Neural cell (in vitro differentiated cells): ENCODE results near the gene AFF3. TPM values are rescaled to one million over a fixed set of nuclear protein-coding genes. Genes with fewer than 3 reads are reported as not detected.
"Not testable (repeated sequence)": the region's sequence is repeated elsewhere in the genome, so short reads cannot be mapped to it uniquely, and the experiment has no call there.

Experiments used
- H2AFZ ChIP-seq: fragments of 200-600, 300-800 bp; sonication (generic), shearing (Covaris generic); 2 replicates; pipeline ENCODE4 v1.6.0; 2014; ENCODE audit warnings: low read depth, mild to moderate bottlenecking, antibody characterized with exemption, low read length, moderate library complexity
- H3F3A ChIP-seq: fragments of 200-600 bp; shearing (Covaris generic); 2 replicates; pipeline ENCODE4 v1.6.1; 2016; ENCODE audit warnings: mild to moderate bottlenecking, moderate library complexity, mixed read lengths, antibody characterized with exemption, low read length; ENCODE audit not compliant: insufficient read depth, poor library complexity, severe bottlenecking
- H3K27ac ChIP-seq: fragments of 200-600, 300-800 bp; sonication (generic), shearing (Covaris generic); 2 replicates; pipeline ENCODE4 v1.5.1; 2014; ENCODE audit warnings: mild to moderate bottlenecking, low read length, moderate library complexity
- H3K27me3 ChIP-seq: fragments of 300-800, 200-600 bp; sonication (generic), shearing (Covaris generic); 2 replicates; pipeline ENCODE4 v1.6.0; 2014; ENCODE audit warnings: mild to moderate bottlenecking, low read depth, low read length, moderate library complexity; ENCODE audit not compliant: insufficient read depth
- H3K36me3 ChIP-seq: fragments of 300-800, 200-600 bp; sonication (generic), shearing (Covaris generic); 2 replicates; pipeline ENCODE4 v1.5.1; 2014; ENCODE audit warnings: mild to moderate bottlenecking, antibody characterized with exemption, low read length, moderate library complexity; ENCODE audit not compliant: insufficient read depth
- H3K4me2 ChIP-seq: fragments of 300-800, 200-600 bp; sonication (generic), shearing (Covaris generic); 2 replicates; pipeline ENCODE4 v1.6.0; 2014; ENCODE audit warnings: mild to moderate bottlenecking, low read length
- H3K4me3 ChIP-seq: fragments of 300-800, 200-600 bp; sonication (generic), shearing (Covaris generic); 2 replicates; pipeline ENCODE4 v1.5.1; 2014; ENCODE audit warnings: mild to moderate bottlenecking, low read length, moderate library complexity
- H3K79me2 ChIP-seq: fragments of 200-600 bp; shearing (Covaris generic); replicated peaks from 2 replicates; pipeline ENCODE4 v1.6.0; 2014; ENCODE audit warnings: mild to moderate bottlenecking, low read length, moderate library complexity; ENCODE audit not compliant: insufficient read depth
- H3K9ac ChIP-seq: fragments of 300-800, 200-600 bp; sonication (generic), shearing (Covaris generic); 2 replicates; pipeline ENCODE4 v1.6.1; 2016; ENCODE audit warnings: mild to moderate bottlenecking, low read length, mixed read lengths
- H3K9me2 ChIP-seq: fragments of 200-600 bp; shearing (Covaris generic); 2 replicates; pipeline ENCODE4 v1.6.1; 2016; ENCODE audit warnings: mild to moderate bottlenecking, low read length, mixed read lengths; ENCODE audit not compliant: insufficient read depth
- H3K9me3 ChIP-seq: fragments of 200-600, 300-800 bp; sonication (generic), shearing (Covaris generic); 2 replicates; pipeline ENCODE4 v1.6.1; 2016; ENCODE audit warnings: mild to moderate bottlenecking, mixed run types, low read length, moderate library complexity, mixed read lengths
- H4K20me1 ChIP-seq: fragments of 200-600 bp; shearing (Covaris generic); 2 replicates; pipeline ENCODE4 v1.6.1; 2016; ENCODE audit warnings: mild to moderate bottlenecking, mixed run types; ENCODE audit not compliant: insufficient read depth
- CTCF ChIP-seq: fragments of 450-650 bp; IDR thresholded peaks from 2 replicates; pipeline ENCODE4 v1.5.1; 2014; ENCODE audit warnings: antibody characterized with exemption, mild to moderate bottlenecking, moderate library complexity; ENCODE audit not compliant: poor library complexity, severe bottlenecking
- EP300 ChIP-seq: fragments of 450-650 bp; conservative IDR thresholded peaks from 2 replicates; pipeline ENCODE4 v1.6.1; 2014; ENCODE audit warnings: antibody characterized with exemption, mild to moderate bottlenecking, moderate library complexity; ENCODE audit not compliant: poor library complexity, severe bottlenecking
- EZH2 ChIP-seq: fragments of 200-600, 300-800 bp; shearing (Covaris generic), sonication (generic); IDR thresholded peaks from 2 replicates; pipeline ENCODE4 v1.6.1; 2014; ENCODE audit warnings: antibody characterized with exemption, low read length, borderline replicate concordance, mild to moderate bottlenecking; ENCODE audit not compliant: insufficient read depth, poor library complexity, severe bottlenecking
- MXI1 ChIP-seq: fragments of 450-650 bp; conservative IDR thresholded peaks from 2 replicates; pipeline ENCODE4 v1.6.1; 2014; ENCODE audit warnings: antibody characterized with exemption, mild to moderate bottlenecking; ENCODE audit not compliant: poor library complexity, severe bottlenecking
- POLR2AphosphoS5 ChIP-seq: IDR thresholded peaks from 2 replicates; pipeline ENCODE4 v1.6.1; 2012
- RAD21 ChIP-seq: fragments of 450-650 bp; conservative IDR thresholded peaks from 2 replicates; pipeline ENCODE4 v1.6.1; 2014; ENCODE audit warnings: antibody characterized with exemption, mild to moderate bottlenecking, moderate library complexity
- REST ChIP-seq: IDR thresholded peaks from 2 replicates; pipeline ENCODE4 v1.6.1; 2012; ENCODE audit warnings: borderline replicate concordance
- SMC3 ChIP-seq: fragments of 450-650 bp; conservative IDR thresholded peaks from 2 replicates; pipeline ENCODE4 v1.6.1; 2014; ENCODE audit warnings: antibody characterized with exemption, mild to moderate bottlenecking, moderate library complexity; ENCODE audit not compliant: poor library complexity
- TAF1 ChIP-seq: IDR thresholded peaks from 2 replicates; pipeline ENCODE4 v1.6.1; 2012; ENCODE audit warnings: low read depth
- polyA plus RNA-seq: library from polyadenylated mRNA; depleted of rRNA; stranded (reverse); fragments of >200 nt; gene quantifications from 2 replicates; pipeline ENCODE4 v1.2.3, GENCODE V29; 2014

The AFF3 gene
- polyA plus RNA-seq, 1 donor from 2014 or later: 5.1 TPM

GRCh38 chr2:100083421-100084216, 58.8 kb downstream of the AFF3 start:
- not testable (repeated sequence) for H3K9ac ChIP-seq, H2AFZ ChIP-seq

GRCh38 chr2:100082302-100082978, 60.0 kb downstream of the AFF3 start:
- not testable (repeated sequence) for H3F3A ChIP-seq, H4K20me1 ChIP-seq, H3K27me3 ChIP-seq, H3K4me3 ChIP-seq, H3K79me2 ChIP-seq, H2AFZ ChIP-seq, H3K36me3 ChIP-seq, H3K27ac ChIP-seq, H3K9ac ChIP-seq, H3K9me2 ChIP-seq, H3K4me2 ChIP-seq, H3K9me3 ChIP-seq

More at GRCh38 chr2:100083421-100084216, 58.8 kb downstream of the AFF3 start:
- H3K36me3 ChIP-seq, H3K79me2 ChIP-seq, H3K4me2 ChIP-seq, H3F3A ChIP-seq, H3K27me3 ChIP-seq, H4K20me1 ChIP-seq, H3K9me3 ChIP-seq, H3K4me3 ChIP-seq, H3K9me2 ChIP-seq, H3K27ac ChIP-seq: not testable (repeated sequence)

GRCh38 chr2:100077935-100078334, 64.5 kb downstream of the AFF3 start:
- Histone ChIP-seq H3K27me3 (no peaks in the 10 kb centered on the region), H3K9ac (no peak overlapping the region), H2AFZ (no peak overlapping the region), H3K9me2 (no peaks in the 10 kb centered on the region), H3K36me3 (peaks cover 3% of the 10 kb centered on the region), H3K4me2 (no peak overlapping the region), H3K79me2 (no peaks in the 10 kb centered on the region), H3K4me3 (no peak overlapping the region), H3F3A (no peaks in the 10 kb centered on the region), H3K9me3 (no peaks in the 10 kb centered on the region), H3K27ac (no peak overlapping the region), H4K20me1 (no peaks in the 10 kb centered on the region)
- no peak for TF ChIP-seq EP300
- TF ChIP-seq CTCF: no peak
- TF ChIP-seq SMC3: no peak
- no peak for TF ChIP-seq REST
- TF ChIP-seq POLR2AphosphoS5: no peak
- TF ChIP-seq EZH2: no peak
- no peak for TF ChIP-seq MXI1
- TF ChIP-seq TAF1: no peak
- TF ChIP-seq RAD21: no peak
